PFSK-1 (cell line): Measurements from ENCODE around the gene ADAMTS13.

Experiments
- POLR2AphosphoS5 ChIP-seq: IDR thresholded peaks from 2 replicates; pipeline ENCODE4 v1.6.1; 2012; ENCODE audit warnings: low read depth, mild to moderate bottlenecking, control low read depth, low read length, moderate library complexity
- REST ChIP-seq, 2 experiments: IDR thresholded peaks; 2 replicates each; pipeline versions ENCODE4 v1.6.1 to v1.8.0; 2011 to 2012; ENCODE audit warnings: low read depth in 2 of 2, low read length in 2 of 2, control low read depth in 1 of 2, inconsistent platforms in 1 of 2, mild to moderate bottlenecking in 1 of 2, moderate library complexity in 1 of 2; ENCODE audit not compliant: insufficient read depth in 1 of 2
- SIN3A ChIP-seq: IDR thresholded peaks from 2 replicates; pipeline ENCODE4 v1.6.1; 2012; ENCODE audit warnings: mild to moderate bottlenecking, low read length, moderate library complexity, borderline replicate concordance; ENCODE audit not compliant: insufficient read depth

- TF ChIP-seq POLR2AphosphoS5 (no peak), SIN3A (no peak), REST (IDR thresholded peaks at IDR 0.05; ENCODE audit: insufficient read depth in 1 of 2, low read depth in 2 of 2, low read length in 2 of 2) (no peak)
These were observed 21.9 kb upstream of the ADAMTS13 start for GRCh38 chr9:133400292-133400691.
